GM23248 (cell line): Measurements from ENCODE around the gene GATA5.

Source experiments
- EZH2 ChIP-seq: fragments of 200-600 bp; sonication (generic); IDR thresholded peaks from 2 replicates; pipeline ENCODE4 v1.6.1; 2018; ENCODE audit warnings: antibody characterized with exemption, mild to moderate bottlenecking; ENCODE audit not compliant: insufficient read depth, poor library complexity, severe bottlenecking
- EZH2phosphoT487 ChIP-seq: fragments of 200-600 bp; sonication (generic); IDR thresholded peaks from 2 replicates; pipeline ENCODE4 v1.6.1; 2018; ENCODE audit warnings: antibody characterized with exemption, moderate library complexity, mild to moderate bottlenecking, low read depth; ENCODE audit not compliant: insufficient read depth

DNA sequence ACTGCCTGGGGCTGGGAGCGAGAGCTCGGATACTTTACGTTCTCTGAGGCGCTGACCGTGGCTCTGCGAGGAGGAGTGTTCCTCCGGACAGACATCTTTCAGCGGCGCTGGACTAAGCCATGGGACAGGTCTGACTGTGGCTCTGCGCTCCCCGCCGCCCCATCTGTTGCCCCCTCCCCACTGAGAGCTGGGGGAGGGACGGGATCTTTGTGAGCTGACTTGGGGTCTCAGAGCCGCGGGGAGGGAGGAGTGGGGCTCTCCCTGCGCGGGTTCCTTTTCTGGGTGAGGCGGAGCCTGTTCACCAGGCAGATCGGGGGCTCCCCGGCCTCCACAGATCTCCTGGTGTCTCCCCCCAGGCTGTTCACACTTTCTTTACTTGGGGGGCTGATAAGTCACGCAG, 11.3 kb upstream of the GATA5 start:
- TF ChIP-seq EZH2phosphoT487 (no peak), EZH2 (no peak)
